ENCODE results near the gene THSD7A.

Gene THSD7A

DNA sequence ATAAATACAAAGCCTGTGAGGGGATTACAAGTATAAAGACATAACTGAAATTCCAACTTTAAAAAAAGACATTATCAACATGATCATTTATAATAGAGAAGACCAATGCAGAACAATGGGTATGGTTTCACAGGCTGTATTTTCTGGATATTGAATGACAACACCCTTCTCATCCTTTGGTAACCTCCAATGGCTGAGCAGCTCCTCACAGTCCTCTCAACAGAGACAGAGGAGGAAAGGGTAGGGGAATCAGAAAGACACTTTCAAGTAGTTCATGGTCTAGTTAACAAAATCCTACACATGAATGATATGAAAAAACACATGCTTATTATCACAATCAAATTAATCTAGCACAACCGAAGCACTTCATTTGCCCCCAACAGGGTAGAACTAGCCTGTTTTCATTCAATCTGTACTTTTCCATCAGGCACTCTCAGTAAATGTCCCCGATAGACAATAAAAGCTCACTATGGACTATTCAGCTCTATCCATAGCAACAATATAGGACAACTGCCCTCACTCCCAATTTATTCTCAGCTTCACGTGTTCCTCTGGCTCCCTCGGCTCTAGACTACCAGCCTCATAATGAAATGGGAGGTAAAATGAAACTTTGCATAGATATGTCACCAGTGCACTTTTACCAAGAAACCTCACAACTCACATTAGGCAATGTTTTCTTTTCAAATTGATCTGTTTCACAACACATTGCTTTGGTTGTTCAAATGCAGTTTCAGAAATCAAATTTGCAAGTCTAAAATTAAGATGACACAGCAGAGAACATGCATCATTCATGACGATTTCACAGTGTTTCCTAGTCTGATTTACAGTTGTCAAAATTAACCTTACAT, 211.4 kb downstream of the THSD7A start:
- no peak for DNase-seq

DNA sequence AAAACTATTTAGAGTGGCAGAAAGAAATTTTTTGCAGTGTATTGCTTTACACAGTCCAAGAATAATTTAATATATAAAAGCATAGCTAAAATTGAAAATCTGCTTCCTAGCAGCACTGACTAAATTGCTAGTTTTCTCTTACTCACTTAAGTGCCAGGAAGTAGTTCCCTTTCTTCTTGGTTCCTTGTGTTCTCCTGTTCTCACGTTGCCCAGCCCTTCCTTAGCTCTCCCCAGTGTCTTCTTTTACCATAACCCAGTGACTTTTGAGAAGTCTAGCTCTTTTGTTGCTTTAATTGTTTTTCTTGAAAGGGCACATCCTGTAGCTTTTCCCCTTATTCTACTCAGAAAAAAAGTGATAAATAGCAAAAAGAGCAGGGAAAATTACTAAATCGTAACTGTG, 215.5 kb downstream of the THSD7A start:
- DNase-seq, result no peak

DNA sequence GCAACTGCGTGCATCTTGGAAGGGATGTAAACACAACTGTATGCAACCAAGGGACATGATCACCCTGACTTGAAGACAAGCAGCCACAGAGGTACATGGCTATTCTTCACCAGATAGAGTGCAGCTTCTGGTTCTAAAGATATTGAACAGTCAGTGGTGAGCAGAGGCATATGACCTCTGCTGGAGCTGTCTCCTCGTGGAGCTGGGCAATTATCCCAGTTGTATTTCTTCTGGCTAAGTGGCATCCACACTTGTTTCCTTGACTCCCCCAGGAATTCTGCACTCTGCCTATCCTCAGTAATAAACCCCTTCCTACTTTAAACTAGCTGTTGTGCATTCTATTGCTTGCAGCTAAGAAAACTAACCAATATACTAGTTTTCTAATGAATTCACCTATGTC, 216.8 kb downstream of the THSD7A start:
- DNase-seq, result no peak

DNA sequence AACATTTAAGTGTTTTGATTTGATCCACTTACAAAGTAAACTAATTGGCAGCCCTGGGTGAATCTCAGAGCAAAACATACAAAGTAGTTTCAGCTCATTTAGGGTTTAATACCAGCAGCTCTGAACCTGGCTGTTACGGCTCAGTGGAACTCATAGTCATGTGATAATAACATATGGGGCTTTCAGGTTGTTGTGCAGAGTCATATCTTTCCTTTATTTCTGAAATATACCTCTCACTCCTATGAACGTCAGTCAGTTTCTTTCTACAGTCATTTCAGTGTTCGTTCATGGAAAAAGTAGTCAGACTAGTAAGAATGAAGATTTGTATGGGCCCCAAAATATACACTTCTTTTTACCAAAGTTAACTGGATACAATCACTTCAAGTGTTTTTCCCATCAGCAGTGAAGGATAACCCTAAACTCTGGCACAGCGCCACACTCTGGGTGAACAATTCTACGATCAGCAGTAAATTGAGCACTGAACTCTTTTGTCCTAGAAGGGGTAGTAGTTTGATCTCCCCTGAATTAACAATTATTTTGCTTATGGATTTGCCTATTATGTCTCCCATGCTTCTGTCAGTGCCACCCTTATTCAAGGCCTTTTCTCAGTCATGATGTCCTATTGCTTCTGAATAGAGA, 218.6 kb downstream of the THSD7A start:
- DNase-seq, result no peak

DNA sequence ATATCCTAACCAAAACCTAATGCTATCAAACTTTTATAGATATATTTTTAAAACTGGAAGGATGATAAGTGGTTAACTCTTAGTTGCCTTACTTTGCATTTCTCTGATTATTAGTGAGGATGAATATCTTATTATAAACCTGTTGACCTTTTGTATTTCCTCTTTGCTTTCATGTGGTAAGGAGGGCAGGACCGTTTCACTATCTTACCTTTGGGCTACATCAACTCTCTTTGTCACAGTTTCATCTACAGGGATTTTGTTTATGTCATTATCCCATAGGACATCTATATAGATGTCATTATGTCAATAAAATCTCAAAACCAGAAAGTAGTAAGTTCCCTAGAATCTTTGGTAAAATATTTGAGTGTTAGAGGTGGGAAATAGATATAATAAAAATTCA, 219.3 kb downstream of the THSD7A start:
- no peak for DNase-seq

DNA sequence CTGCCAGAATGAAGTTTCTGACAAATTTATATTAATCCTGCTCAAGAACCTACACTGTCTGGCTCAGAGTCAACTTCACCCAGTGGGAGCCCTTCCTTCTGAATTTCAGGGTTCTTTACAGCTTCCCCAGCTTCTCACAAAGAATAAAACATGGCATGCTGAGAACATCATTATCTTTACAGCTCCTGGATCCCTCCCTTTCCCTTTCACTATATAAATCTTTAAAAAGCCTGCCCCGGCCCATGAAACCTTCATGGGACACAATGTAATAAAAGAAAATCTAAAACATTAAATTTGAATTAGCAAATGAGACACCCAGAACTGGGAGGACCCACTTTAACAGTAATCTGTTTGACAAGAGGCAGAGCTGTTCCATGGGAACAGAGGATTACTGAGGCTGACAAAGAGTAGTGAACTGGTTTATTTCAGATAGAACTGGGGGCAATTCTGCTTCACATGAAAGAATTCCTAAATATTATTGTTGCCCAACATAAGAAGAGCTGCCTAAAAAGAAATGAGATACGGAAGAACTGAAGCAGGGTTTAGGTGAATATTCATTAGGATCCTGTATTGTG, 222.8 kb downstream of the THSD7A start:
- no peak for DNase-seq

DNA sequence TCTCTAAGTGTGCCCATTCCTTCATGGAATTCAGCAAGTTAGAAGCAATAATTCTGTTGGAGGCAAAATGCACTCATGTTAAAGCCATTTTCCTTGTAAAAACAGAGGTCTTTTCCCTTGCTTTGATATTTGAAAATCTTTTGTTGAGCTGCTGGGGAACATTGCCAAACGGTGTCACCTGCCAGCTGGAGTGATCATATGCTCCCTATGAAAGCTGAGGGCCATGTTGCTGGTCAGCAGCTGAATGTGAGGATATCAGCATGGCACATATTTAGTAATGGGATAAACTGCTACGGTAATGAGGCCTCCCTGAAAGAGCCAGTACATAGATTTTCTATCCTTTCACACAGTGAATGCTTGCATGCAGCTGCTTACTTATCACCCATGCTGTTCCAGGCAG, 224.3 kb downstream of the THSD7A start:
- no peak for DNase-seq

DNA sequence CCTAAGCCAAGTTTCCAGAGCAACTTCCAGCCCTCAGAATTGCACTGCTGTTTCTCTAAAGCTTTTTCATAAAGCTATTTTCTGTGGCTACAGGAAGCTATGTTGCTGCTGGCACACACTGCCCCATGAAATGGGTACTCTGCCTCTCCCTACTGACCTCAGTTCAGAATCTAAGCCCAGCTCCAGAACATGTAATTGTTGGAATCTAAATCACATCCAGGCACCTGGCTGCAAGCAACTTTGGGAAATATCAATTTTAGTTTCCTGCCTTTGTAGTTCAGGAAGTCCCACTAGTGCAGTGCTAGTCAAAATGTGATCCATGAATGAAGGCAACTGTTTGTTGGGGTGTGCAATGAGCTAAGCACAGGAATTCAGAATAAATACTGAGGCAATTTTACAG, 226.2 kb downstream of the THSD7A start:
- no peak for DNase-seq

DNA sequence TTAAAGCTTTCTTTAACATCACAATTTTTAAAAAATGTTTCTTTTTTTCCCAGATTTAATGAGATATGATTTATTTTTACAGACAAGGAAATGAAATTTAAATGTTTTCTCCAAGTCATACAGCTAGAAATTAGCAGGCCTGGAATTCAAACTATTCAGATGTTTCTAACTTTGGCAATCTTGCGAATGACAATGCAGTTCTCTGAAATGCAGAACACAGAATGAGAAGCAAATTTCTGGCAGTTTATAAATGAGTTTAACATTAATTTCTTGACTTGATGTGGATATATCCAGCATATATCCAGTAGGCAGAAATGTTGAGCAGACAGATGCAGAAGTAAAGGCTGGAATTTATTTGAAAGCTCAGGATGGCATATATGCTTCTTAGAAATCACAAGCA, 227.5 kb downstream of the THSD7A start:
- DNase-seq, result no peak

DNA sequence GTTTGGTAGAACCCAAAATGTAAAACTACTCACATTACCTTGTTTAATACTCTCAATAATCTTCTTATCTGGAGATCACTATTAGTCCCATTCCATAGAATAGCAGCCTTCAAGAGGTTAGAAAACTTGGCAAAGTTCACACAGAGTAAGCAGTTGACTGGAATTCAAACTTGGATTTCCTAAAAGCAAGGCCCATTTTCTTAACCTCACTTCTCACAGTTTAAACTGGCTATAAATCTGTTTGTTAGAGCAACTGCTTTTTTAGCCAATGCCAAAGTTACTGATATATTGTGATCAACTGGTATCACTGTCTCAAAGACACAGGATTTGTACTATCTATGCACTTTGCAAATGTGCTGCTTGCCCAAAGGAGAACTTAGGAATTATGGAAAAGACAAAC, 230.2 kb downstream of the THSD7A start:
- no peak for DNase-seq

DNA sequence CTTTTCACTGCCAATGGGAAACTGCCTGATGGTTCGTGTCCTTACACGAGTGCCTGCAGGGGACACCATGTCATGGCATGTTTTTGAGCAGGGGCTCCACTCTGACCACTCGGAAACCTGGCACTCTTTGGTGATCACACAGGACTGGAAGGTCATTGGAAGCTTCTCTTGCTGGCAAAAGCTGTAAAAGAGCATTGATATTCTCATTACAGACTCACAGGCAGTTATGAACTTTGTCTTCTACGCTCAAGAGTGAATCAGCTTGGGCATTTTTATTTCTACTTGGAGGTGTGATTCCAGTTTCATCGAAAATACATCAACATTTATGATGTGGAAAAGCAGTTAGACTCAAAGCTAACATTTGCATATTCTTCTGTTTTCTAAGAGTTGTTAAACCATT, 238.7 kb downstream of the THSD7A start:
- DNase-seq, result no peak

DNA sequence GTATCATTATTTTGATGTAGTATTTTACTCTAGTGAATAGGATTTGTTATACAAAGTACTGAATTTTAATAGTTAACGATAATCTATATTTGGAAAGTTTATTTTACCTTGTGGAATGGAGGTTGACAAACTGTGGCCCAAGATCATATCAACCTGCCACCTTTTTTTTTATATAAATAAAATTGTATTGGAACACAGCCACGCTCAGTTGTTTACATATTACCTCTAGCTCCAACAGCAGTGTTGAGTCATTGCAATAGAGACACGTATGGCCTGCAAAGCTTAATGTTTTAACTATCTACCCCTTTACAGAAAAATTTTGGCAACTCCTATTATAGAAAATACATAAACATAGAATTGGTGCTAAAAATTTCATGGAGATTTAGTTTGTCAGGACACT, 239.3 kb downstream of the THSD7A start:
- DNase-seq, result no peak

DNA sequence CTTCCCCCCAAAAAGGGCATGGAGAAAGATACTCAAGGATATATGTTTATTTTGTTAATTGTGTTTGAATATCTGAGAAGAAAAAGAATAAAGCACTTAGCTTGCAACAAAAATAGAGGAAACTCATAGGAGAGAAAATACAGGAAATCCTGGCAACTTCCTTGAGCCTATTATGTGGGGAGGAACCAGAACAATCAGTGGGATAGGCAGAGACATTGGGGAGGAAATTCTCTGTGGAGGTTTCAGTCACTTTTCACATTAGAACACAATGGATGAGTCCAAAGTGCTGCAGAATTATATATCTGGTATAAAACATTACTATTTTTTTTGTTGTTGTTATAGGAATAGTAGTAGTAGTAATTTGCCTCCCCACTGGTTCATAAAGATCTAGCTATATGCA, 240.1 kb downstream of the THSD7A start:
- no peak for DNase-seq

DNA sequence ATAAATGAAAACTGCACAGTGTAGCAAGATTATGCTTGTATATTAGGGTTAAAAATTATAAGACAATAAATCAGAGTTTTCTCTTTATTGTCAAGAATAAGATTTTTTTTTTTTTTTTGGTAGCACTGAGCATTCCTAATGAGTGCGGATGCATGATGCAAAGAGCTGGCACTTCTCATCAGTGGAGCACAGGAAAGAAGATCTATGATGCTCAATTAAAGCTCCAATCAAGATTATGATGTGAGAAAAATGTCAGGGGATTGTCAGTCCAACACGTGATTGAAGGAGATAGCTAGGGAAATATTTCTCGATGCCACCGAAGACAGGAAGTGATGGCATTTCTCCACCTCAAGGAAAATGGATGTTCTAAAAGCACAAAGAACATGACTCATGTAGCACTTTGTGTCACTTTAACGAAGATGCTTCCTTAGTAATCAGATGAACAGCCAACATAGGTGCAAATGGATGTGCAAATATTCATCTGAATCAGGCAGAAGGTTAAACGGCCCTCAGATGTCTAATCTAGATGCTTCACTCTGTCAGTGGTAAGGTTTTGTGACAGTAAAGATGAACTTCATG, 240.9 kb downstream of the THSD7A start:
- DNase-seq, result no peak

DNA sequence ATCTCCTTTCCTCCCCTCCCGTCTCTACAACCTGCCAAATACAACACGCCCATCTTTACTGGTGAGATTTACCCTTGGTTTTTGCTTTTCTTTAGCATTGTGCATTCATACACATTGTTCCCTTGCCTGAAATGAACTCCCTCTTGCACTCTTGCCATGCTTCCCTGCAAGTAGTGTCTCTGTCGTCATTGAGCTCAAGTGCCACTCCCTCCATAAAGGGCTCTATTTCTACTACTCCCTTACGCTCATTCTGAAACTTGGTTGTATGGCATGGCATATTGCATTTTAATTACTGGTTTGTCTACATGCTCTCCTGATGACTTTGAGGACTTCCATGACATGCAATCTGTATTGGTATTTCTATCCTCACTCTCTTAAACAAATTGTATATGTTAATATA, 242.7 kb downstream of the THSD7A start:
- no peak for DNase-seq

DNA sequence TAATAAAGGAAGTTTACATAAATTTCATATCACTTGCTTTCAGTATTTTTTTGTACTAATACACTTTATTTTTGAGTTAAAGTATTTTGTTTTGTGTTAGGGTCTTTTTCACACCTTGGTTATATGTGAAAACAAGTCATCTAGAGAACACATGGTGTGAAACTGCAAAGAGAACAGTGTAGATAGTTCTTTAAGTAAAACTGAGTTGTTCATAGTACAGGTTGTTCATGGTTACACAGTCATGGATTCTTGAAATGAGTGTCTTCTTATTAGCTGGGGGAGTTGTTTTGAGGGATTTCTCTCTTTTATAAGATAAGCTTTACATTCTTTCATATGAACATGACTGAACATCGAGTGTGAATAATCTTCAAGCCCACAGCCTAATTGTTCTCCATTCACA, 244.2 kb downstream of the THSD7A start:
- DNase-seq, result no peak

DNA sequence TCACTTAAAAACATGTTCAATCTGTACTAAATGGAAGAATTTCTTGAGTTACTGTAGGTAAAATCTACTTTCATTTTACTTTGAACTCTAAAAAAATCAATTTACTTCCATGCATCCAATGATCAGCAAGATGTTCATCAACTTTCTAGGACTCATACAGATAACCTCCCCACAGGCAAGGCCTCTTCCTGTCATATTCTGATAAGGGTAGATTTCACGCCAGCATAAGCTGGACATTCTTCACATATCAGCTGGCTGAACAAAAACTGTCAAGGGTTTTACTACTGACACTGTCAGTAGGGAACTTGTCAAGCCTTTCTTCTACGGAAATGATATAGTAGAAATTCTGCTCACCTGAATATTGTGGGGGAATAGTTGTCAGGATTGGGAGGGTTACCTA, 244.9 kb downstream of the THSD7A start:
- DNase-seq, result no peak

DNA sequence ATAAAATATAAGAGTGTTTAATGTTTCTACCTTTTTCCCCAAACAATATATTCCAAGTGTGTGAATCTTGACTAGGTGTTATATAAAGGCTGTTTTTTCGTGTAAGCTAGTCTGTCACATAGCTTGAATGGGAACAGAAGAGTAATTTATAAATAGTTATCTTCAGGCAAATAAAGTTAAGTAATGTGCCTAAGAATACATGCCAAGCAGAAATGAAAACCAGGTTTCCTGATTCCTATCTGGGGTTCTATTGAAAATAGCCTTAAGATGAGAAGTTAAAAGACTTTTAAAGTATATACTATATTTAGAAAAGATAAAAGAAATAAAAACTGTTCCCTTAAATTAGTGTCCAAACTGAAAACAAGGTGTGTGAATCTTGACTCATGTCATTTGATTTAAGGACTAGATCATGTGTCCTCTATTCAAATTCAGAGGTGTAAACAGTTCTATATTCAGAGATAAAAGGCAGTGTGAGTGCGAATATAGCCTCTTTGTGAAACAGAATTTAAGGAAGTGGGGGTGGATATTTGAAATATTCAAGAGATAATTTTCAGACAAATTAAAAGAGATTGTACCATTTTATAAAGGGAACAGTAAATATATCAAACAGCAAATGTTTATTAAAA, 247.5 kb downstream of the THSD7A start:
- DNase-seq, result no peak

DNA sequence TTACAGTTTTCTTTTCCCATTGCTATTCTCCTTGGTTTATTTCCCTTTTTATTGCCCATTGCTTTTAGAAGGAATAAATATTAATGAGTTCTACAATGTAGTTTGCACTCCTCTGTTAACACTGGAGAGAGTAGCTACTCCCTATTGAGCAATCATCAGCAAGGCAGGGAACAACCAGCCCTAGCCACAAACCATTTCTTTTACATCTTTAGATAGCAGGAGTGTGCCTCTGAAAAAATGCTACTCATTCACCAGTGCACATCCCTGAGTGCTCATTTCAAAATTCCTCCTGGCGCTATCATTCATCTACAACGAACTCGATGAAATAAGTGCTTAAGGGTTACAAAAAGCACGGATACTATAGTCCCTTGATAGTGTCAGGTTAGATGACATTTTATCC, 252.9 kb downstream of the THSD7A start:
- DNase-seq, result no peak

DNA sequence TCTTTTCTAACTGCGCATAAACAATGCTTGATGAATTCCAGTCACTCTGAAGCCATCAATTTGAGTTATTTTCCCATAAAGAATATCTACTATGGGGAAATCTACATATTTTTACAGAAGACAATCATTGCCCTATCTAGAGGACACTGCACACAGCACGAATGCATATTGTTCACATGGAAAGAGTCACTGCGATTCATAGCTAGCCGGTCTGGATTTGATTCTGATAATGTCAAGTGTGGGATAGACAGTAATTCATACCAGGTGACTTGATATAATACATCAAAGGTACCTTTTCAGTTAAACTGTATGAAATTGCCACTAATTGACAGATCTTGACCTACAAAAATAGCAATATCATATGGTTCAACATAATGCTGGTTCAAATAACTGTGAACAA, 255.7 kb downstream of the THSD7A start:
- DNase-seq, result no peak

DNA sequence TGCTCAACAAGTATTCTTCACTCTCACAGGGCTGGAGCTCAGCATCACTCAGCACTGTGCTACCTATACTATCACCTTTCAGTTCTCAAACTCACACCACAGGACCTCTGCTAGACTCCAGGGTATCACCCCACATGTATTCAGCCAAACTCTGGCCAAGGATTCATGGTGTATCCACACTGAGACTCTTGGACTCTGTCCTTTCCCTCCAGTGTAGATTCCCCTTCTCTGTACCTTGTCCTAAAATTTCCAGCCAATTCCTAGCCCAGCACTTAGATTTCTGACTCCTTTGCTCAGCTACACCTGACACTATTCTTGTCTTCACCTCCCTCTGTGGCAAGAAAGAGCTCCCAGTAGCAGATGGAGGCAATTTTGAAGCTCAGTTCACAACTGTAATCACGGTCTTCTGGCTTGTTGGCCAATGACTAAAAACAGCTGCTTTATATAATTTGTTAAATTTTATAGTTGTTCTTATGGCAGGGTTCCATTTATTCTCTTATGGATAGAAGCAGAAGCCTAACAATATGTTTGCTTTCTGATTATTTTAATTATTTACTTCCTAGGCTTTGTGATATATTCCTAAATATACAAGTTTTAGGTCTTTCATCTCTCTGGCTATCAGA, 258.8 kb downstream of the THSD7A start:
- DNase-seq, result no peak

DNA sequence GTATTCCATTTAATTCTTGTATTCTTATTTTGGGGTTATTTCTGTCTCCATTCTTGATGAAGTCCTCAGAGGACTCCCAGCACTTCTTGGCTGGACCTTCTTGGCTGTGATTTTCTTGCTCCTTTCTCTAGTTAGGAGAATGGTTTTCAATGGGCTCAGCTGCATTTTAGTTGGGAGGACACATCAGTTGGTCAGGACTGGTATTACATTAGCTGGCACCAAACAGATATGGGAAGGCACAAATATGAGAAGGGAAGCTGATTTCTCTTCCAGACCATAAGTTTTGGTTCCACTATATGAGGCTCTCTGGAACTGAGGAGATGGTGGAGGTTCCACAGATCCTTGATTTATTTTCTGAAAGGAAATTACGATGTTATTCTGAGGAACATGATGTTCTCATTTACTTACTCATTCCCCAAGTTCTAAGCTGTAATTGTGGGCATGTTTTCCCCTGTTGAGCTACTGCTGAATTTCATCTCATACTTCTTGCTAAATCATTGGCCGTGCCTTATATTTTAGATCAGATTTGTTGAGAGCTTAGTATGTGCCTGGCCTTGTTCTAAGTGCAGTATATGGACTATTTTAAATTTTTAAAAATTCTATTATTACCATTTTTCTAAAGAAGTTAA, 261.0 kb downstream of the THSD7A start:
- no peak for DNase-seq

DNA sequence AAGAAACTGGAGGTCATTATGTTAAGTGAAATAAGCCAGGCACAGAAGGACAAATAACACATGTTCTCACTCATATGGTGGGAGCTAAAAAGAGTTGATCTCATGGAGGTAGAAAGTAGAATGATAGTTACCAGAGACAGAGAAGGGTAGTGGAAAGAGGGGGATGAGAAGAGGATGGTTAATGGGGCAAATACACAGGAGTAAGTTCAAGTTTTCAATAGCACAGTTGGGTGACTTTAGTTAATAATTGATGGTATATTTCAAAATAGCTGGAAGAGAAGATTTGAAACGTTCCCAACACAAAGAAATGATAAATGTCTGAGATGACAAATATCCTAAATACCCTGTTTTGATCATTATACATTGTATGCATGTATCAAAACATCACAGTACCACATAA, 261.8 kb downstream of the THSD7A start:
- no peak for DNase-seq
